Measurements from ENCODE around the gene RAB7B.
"Not testable (repeated sequence)": the region's sequence is repeated elsewhere in the genome, so short reads cannot be mapped to it uniquely, and the experiment has no call there.

RAB7B gene

DNA sequence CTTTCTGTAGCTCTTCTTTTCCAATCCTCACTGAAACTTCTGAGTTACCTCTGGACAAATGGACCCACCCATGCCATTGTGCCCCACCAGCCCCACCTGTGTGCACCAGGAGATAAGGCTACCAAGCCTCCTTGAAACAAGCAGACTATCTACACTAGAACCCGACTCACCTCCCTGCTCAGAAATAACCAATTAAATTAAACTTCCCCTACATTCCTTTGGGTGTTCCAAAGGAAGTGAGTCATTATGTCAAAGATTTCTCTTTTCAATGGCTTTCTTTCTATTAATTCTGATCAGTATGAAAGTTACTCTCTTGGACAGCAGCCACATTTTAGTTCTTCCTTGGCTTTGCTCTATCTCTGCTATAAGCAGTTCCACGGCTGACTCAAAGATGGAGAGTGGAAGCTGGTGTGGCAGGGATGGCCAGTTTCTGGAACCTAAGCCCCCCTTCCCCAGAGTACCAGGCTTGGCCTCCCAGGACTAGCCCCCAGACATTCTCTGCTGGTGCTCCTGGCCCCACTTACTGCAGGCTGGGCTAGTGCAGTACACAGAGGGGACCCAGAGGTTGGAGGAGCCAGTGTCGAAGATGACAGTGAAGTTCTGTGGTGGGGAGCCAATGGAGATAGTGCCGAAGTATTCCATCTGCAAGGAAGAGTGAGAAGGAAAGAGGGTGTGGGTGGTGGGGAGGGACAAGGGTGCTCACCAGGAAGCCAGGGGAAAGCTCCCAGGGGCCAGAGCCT is 18.6 kb upstream of the RAB7B start:
- no peak for DNase-seq

GRCh38 chr1:206021008-206021625 is 17.9 kb upstream of the RAB7B start:
- DNase-seq = no peak

DNA sequence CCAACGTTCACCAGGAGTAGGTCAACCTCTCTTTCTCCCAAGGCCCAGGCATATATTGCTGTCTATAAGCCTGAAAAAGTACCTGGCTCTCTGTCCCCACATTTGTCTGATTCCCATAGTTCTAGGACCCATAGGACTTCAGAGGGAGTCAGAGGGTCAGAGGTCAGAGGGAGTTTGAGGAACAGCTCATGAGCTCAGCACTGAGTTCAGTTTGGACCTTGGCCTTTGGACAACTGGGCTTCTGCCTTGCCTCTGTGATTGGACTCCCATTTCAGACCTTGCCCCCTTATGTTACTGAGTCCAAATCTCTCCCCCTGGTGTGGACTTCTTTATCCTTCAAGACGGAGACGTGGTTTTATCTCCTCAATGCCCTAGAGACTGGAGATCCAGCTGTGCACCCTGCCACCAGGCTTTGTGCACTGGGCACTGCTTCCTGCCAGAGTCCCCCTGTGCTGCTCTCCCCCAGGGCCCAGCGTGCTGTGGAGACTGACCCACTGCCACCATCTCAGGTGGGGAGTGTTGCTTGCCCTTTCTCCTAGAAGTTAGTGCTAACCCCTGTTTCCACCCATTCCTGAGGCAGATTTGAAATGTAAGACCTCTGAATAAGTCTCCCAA is 17.3 kb upstream of the RAB7B start:
- DNase-seq = no peak

DNA sequence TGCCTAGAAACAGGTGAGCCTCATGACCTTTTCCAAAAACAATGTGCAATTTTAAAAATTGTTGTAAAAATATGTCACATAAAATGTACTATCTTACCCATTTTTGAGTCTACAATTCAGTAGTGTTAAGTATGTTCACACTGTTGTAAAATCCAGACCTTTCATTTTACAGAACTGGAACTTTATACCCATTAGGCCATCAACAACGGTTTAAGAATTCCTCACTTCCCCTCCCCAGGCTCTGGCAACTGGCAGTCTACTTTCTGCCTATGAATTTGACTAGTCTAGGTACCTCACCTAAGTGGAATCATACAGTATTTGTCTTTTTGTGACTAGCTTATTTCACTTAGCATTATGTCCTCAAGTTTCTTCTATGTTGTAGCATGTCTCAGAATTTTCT is 11.9 kb upstream of the RAB7B start:
- DNase-seq = no peak

- DNase-seq = no peak
These were observed 11.4 kb upstream of the RAB7B start for GRCh38 chr1:206014601-206015000.

DNA sequence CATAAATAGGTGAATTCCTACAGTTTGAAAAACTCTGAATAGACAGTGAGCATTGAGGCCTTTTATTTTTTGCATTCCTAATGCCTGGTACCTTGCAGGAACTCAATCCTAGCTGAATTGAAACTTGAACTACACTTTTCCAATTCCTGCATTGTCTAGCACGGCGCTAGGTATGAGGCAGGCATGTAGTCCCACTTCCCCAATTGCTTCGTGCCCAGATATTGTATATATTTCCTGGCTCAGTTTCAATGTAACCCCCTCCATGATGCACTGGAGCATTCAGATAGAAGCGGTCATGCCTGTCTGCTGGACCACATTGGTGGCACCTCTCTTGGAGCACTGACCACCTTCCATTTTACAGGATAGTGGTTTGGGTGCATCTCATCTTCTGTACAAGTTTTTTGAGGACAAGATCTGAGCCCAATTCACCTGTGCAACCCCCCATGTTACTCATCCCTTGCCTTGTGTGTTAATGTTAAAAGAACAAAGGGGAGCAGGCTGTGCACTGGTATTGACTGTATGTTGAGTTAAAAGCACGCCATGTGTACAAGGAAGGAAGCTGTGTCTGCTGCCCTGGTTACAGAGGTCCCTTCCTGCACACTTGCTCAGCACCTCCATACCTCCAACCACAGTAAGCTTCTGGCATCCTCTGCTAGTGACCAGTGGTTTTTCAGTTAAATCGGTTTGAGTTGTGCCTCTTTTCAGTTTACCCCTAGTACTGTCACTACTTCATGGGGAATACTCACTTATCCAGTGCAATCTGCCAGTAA is 10.0 kb upstream of the RAB7B start:
- DNase-seq = no peak

DNA sequence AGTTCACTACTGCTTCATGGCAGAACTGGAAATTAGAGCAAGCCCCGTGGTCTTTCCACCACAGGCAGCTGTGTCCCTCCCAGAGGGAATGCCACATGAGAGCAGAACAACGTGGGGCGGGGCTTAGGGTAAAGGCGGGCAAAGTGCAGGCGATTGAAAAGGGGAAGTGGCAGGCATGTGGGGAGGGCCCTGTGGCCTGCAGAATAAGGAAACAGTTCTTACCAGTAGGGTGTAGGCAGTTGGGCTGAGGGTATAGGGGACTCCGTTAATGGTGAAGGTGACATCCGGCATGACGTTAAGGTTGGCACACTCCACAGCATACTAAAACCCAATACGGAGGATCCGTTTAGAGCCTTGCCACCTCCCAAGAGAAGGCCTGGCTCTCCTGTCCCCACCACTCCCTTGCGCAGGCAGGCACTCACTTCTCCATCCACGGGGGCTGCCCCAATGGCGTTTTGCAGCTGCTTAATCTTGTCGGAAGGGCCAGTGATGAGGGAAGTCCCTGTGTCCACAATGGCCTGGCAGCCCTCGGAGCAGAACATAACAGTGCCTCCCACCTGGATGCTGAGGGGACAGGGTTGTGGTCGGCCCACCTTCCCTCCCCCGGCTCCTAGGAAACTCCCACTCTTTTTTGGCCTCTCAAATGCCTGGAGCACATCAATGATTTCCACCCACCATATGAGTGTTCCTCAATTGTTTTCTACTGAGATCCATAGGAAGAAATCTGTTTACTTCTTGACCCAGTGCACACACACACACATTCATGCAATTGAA is 9.1 kb upstream of the RAB7B start:
- peak; percentile 21 for DNase-seq

DNA sequence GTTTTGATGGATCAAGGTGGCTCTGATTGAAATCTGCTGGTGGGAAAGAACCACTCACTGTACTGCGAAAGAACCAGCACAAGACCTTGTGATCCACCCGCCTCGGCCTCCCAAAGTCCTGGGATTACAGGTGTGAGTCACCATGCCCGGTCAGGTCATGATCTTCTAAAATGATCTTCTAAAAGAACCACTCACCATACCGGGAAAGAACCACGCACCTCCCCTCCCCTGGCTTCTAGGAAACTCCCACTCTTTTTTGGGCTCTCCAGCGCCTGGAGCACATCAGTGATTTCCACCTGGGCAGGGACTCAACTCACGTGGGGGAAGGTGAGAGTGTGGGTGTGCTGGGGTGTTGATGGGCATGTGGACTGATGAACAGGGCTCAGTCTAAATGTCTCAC is 7.9 kb upstream of the RAB7B start:
- no peak for DNase-seq

DNA sequence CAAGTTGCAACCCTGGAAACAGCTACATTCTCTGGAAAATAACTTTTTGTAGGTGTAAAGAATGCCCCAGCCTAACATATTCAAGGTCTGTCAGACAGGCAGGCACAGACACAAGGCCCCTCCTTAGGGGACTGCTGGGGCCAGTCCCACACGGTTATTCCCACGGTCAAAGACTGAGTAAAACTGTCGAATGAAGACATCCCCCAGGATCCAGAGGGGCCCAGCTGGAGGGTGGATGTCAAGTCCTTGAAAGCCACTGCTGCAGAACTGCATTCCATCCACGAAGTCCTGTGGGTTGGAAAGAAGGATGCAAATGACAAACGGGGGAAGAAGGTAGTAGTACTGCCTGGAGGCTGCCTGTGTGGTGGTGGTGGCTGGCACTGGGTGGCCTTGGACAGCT is 6.9 kb upstream of the RAB7B start:
- DNase-seq = no peak

DNA sequence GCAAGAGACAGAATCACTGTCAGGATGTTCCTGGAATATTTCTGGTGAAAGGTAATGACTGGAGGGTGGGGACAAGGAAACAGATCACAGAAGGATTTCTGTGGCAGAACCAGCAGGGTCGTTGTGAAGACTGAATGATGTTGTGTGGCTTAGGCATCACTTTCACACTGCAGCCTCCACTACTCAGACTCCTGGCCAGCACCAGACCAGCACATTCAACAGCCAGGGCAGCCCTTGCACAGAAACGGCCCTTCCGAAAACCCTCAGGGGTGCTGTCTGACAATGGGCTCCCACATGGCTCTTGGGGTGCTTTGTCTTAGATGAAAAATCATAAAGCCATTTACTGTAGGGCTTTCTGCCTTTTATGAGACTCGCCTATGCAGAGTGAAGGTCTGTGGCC is 3.8 kb upstream of the RAB7B start:
- no peak for DNase-seq

- DNase-seq = no peak
These were observed 2.6 kb upstream of the RAB7B start for GRCh38 chr1:206005778-206006180.

DNA sequence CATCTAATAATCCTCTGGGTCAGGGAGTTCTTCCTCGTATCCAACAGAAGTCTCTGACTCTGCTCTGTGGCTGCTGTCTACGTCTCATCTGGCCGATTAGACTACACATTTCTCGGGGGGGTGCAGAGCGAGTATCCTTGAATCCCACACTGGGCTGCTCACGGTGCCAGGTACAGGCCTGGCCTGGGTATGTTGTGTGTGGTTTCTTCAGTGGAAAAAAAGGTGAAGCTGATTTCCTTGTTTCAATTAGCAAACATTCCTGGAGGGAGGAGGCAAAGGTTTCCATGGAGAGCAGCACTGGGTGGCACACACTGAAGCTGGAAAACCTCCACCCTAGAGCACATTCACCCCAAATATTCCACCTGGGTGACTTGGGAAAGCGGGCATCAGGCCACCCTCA is 2.0 kb upstream of the RAB7B start:
- DNase-seq = no peak

DNA sequence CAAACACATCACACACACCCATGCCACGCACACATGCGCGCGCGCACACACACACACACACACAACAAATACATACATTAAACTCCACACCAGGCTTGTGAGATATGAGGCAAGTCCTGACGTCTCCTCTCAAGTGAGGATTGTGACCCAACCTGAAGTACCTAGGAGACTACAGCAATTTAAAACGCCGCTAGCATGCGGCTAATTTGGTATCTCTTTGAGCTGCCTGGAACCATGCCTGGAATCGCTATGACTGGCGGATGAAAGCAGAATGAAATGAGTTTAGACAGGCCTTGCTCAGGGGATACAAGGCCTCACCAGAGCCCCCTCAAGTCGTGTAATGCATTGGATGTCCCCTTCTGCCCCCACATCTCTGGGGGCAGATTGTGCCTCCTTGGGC is 1.6 kb upstream of the RAB7B start:
- DNase-seq = no peak

GRCh38 chr1:206003854-206004800 is 932 bp upstream of the RAB7B start:
- no peak for DNase-seq

- DNase-seq = no peak
These were observed 1.0 kb downstream of the RAB7B start for GRCh38 chr1:206002160-206002559.

DNA sequence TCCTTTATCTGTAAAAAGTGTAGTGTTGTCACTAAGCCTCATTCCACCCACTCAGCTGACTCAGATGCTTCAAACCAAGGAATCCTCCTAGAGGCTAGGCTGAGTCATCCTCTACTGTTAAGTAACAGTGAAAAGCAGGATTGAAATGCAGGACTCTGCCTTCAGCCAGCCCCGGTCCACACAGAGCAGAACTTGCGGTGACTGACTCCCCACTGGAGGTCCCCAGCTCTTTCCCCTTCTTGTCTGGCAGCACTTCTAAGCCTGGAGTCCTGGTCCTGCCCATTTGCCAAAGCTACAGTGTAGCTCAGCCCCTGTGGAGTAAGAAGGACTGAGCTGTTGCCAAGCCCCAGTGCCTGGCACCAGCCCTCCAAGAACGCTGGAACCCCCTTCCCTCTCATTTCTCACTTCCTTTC is 1.7 kb downstream of the RAB7B start:
- no peak for DNase-seq

GRCh38 chr1:206000641-206001339 is 2.4 kb downstream of the RAB7B start:
- DNase-seq = no peak

GRCh38 chr1:205998457-205999241 is 4.5 kb downstream of the RAB7B start:
- no peak for DNase-seq

DNA sequence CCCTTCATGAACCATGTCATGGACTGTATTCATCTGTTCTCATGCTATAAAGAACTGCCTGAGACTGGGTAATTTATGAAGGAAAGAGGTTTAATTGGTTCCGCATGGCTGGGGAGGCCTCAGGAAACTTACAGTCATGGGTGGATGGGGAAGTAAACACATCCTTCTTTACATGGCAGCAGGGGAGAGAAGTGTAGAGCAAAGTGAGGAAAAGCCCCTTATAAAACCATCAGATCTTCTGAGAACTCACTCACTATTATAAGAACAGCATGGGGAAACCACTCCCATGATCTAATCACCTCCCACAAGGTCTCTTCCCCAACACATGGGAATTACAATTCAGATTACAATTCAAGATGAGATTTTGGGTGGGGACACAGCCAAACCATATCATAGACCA is 6.6 kb downstream of the RAB7B start:
- DNase-seq = not testable (repeated sequence)

DNA sequence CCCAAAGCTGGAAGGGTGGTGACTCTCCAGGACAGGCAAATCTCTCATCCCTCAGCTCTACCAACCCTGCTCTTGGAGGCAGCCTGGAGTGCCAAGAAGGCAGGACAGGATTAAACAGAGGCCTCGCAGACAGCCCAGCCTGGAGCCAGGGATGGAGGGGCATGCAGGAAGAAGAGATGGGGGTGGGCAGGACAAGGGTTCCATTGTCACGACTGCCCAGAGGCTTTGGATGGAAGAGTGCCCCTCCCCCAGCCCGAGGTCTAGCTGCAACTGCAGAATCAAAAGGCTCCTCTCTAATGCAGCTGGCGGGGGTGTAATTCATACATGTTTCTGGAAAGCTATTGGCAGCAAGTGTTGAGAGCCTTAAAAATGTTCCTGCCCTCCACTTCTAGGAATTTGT is 8.8 kb downstream of the RAB7B start:
- no peak for DNase-seq
